Lung microvascular endothelial cell (primary cell): ENCODE data around the gene CLIC2. TPM values are rescaled to one million over a fixed set of nuclear protein-coding genes. Genes with fewer than 3 reads are reported as not detected.
"Not testable (repeated sequence)": the region's sequence is repeated elsewhere in the genome, so short reads cannot be mapped to it uniquely, and the experiment has no call there.

Experiments
- DNase-seq, 2 donors: peaks; one replicate each; pipeline versions ENCODE4 v3.0.0 to v3.0.0-alpha.2; 2010; ENCODE audit warnings: low read depth in 2 of 2
- total RNA-seq: library from RNA; depleted of rRNA; stranded (reverse); fragments of >200 nt; gene quantifications from 2 replicates; pipeline ENCODE4 v1.2.1, GENCODE V29; 2014

CLIC2 gene
- 8.9 and 11.7 TPM in 2 replicates for total RNA-seq

GRCh38 chrX:155334486-155335336 is at the start of gene CLIC2:
Gene CLIC2 (minus strand): TSS chrX:155334614. CDS start chrX:155334427, 187 bp downstream.
- peak; percentile 25 to 45 for DNase-seq

GRCh38 chrX:155382529-155382967 is 48.1 kb upstream of the CLIC2 start:
- DNase-seq: not testable (repeated sequence)

GRCh38 chrX:155381843-155382528 is 47.6 kb upstream of the CLIC2 start, which contains the start of gene F8A2:
Gene F8A2 (plus strand): TSS chrX:155382095. CDS start chrX:155382115, 20 bp downstream.
- not testable (repeated sequence) for DNase-seq

GRCh38 chrX:155379802-155380201 is 45.4 kb upstream of the CLIC2 start:
- DNase-seq: not testable (repeated sequence)

GRCh38 chrX:155373777-155374458 is 39.5 kb upstream of the CLIC2 start:
- not testable (repeated sequence) for DNase-seq

- DNase-seq: not testable (repeated sequence)
Observed at GRCh38 chrX:155363712-155364111, 29.3 kb upstream of the CLIC2 start.

- DNase-seq: not testable (repeated sequence)
Observed at GRCh38 chrX:155349448-155349847, 15.0 kb upstream of the CLIC2 start.

GRCh38 chrX:155345689-155346088 is 11.3 kb upstream of the CLIC2 start:
- DNase-seq: not testable (repeated sequence)

GRCh38 chrX:155335337-155335712 is 911 bp upstream of the CLIC2 start:
- not testable (repeated sequence) for DNase-seq

- DNase-seq: no peak
Observed at GRCh38 chrX:155333544-155334100, 792 bp downstream of the CLIC2 start.

- DNase-seq: peak in 1 of 2 donors; percentile 29
Observed at GRCh38 chrX:155330992-155331391, 3.4 kb downstream of the CLIC2 start.

GRCh38 chrX:155329293-155329692 is 5.1 kb downstream of the CLIC2 start:
- no peak for DNase-seq

GRCh38 chrX:155326610-155327009 is 7.8 kb downstream of the CLIC2 start:
- DNase-seq: no peak

GRCh38 chrX:155314260-155314659 is 20.2 kb downstream of the CLIC2 start:
- peak in 1 of 2 donors; percentile 18 for DNase-seq

- no peak for DNase-seq
Observed at GRCh38 chrX:155313766-155314165, 20.6 kb downstream of the CLIC2 start.

- no peak for DNase-seq
Observed at GRCh38 chrX:155293771-155294170, 40.6 kb downstream of the CLIC2 start.

- DNase-seq: no peak
Observed at GRCh38 chrX:155279873-155280272, 54.5 kb downstream of the CLIC2 start.

- no peak for DNase-seq
Observed at GRCh38 chrX:155270969-155271368, 63.4 kb downstream of the CLIC2 start.

GRCh38 chrX:155267995-155268394 is 66.4 kb downstream of the CLIC2 start:
- not testable (repeated sequence) for DNase-seq

GRCh38 chrX:155266439-155266838 is 68.0 kb downstream of the CLIC2 start:
- DNase-seq: no peak

GRCh38 chrX:155263854-155264628 is 70.4 kb downstream of the CLIC2 start, which contains the start of gene RAB39B:
Gene RAB39B (minus strand): TSS chrX:155264491. CDS start chrX:155264288, 203 bp downstream.
- peak; percentile 33 to 42 for DNase-seq
